HUDEP-2 (cell line): ENCODE results near the gene IL4I1.

ENCODE experiments used
- DNase-seq, 76 experiments: peaks; one replicate each; lab custom pipeline; 2025; ENCODE audit not compliant: unreplicated experiment in 76 of 76; lab: John Stamatoyannopoulos, UW

Gene IL4I1

DNA sequence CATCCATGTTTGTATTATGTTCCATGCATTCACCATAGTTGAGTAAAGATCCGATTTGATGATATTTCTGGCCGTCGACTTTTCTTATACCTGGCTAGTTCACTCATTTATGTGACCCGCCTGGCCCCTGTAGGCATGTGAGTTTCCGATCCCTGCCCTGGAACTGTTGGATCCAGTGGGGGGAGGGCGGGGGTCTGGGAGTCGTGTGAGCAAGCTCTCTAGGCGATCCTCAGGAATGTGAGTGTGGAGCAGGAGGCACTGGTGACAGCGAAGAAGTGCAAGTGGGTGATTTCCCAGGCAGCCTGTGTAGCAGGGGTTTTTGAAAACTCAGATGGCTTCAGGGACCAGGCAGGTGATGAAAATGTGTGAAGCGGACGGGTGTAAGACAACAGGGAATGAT, 56.4 kb downstream of the IL4I1 start:
- DNase-seq, result no peak

DNA sequence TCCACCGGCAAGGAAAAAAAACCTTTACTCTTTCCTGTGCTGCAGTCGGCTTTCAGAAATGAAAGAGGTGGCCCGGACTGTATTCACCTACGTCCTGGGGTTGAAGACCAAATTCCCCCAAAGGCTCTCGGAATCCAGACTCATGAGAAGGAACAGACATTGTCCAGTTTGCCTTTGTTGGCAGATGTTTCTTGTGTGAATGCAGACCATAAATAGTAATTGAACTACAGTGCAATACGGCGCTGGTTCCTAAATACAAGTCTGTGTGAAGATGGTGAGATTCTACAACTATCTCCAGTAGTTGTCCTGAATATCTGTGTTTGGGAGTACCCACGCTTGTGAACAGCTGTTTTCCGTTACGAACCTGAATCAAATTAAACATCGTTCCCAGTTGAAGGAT, 57.0 kb downstream of the IL4I1 start:
- DNase-seq, result no peak
